Hepatocyte (in vitro differentiated cells): ENCODE results near the gene NEDD4L. TPM values are rescaled to one million over a fixed set of nuclear protein-coding genes. Genes with fewer than 3 reads are reported as not detected.

ENCODE experiments used
- DNase-seq: peaks from one replicate; pipeline ENCODE4 v3.0.0-alpha.2; 2016; ENCODE audit warnings: low spot score
- H2AFZ ChIP-seq: fragments of 200-600 bp; sonication (generic); 2 replicates; pipeline ENCODE4 v1.6.0; 2016; ENCODE audit warnings: antibody characterized with exemption, mild to moderate bottlenecking
- H3K27ac ChIP-seq: fragments of 200-600 bp; sonication (generic); 2 replicates; pipeline ENCODE4 v1.5.1; 2016; ENCODE audit warnings: mild to moderate bottlenecking
- H3K27me3 ChIP-seq: fragments of 200-600 bp; sonication (generic); 2 replicates; pipeline ENCODE4 v1.6.1; 2016
- H3K36me3 ChIP-seq: fragments of 200-600 bp; sonication (generic); replicated peaks from 2 replicates; pipeline ENCODE4 v1.5.1; 2016; ENCODE audit warnings: low read depth; ENCODE audit not compliant: insufficient read depth
- H3K4me1 ChIP-seq: fragments of 200-600 bp; sonication (generic); 2 replicates; pipeline ENCODE4 v1.5.1; 2016; ENCODE audit warnings: mild to moderate bottlenecking, moderate library complexity; ENCODE audit not compliant: insufficient read depth
- H3K4me2 ChIP-seq: fragments of 200-600 bp; sonication (generic); 2 replicates; pipeline ENCODE4 v1.6.0; 2016
- H3K4me3 ChIP-seq: fragments of 200-600 bp; sonication (generic); 2 replicates; pipeline ENCODE4 v1.5.1; 2016; ENCODE audit warnings: mild to moderate bottlenecking
- H3K79me2 ChIP-seq: fragments of 200-600 bp; sonication (generic); 2 replicates; pipeline ENCODE4 v1.6.0; 2017; ENCODE audit warnings: mild to moderate bottlenecking
- H3K9me2 ChIP-seq: fragments of 200-600 bp; sonication (generic); replicated peaks from 2 replicates; pipeline ENCODE4 v1.6.0; 2017; ENCODE audit warnings: mild to moderate bottlenecking; ENCODE audit not compliant: insufficient read depth
- H3K9me3 ChIP-seq: fragments of 200-600 bp; sonication (generic); 2 replicates; pipeline ENCODE4 v1.5.1; 2016; ENCODE audit warnings: low read depth, mild to moderate bottlenecking
- H4K20me1 ChIP-seq: fragments of 200-600 bp; sonication (generic); 2 replicates; pipeline ENCODE4 v1.6.0; 2016; ENCODE audit warnings: mild to moderate bottlenecking; ENCODE audit not compliant: insufficient read depth, poor library complexity, severe bottlenecking
- EZH2 ChIP-seq: fragments of 200-600 bp; sonication (generic); IDR thresholded peaks from 2 replicates; pipeline ENCODE4 v1.6.1; 2016; ENCODE audit warnings: antibody characterized with exemption, mild to moderate bottlenecking, borderline replicate concordance
- EZH2phosphoT487 ChIP-seq: fragments of 200-600 bp; sonication (generic); IDR thresholded peaks from one replicate; pipeline ENCODE4 v1.6.1; 2018; ENCODE audit warnings: antibody characterized with exemption, mild to moderate bottlenecking, low read depth, moderate library complexity; ENCODE audit not compliant: unreplicated experiment, severe bottlenecking
- WGBS: methylation state at CpG from one replicate; pipeline ENCODE4 v1.1.6; 2016; ENCODE audit warnings: low lambda C conversion rate; ENCODE audit errors: missing lambda C conversion rate; 5-methylcytosine and 5-hydroxymethylcytosine counted together
- polyA plus RNA-seq: library from polyadenylated mRNA; unstranded; fragments of >200 nt; fragmentation: Nextera tagmentation; extraction: Ambion mirVana; gene quantifications from 2 replicates; pipeline ENCODE4 v1.2.1, GENCODE V29; 2016
- total RNA-seq: library from RNA; depleted of rRNA; stranded (reverse); fragments of >200 nt; gene quantifications from 2 replicates; pipeline ENCODE4 v1.2.3, GENCODE V29; 2014
- TF ChIP-seq, protein P1 (sequence below): fragments of 200-600 bp; sonication (generic); IDR thresholded peaks from 2 replicates; pipeline ENCODE4 v1.5.1; 2016; ENCODE audit warnings: antibody characterized with exemption, mild to moderate bottlenecking; ENCODE audit not compliant: poor library complexity

NEDD4L gene
- total and polyA plus RNA-seq, 2 experiments from 2014 or later, result 104 to 140 TPM

DNA sequence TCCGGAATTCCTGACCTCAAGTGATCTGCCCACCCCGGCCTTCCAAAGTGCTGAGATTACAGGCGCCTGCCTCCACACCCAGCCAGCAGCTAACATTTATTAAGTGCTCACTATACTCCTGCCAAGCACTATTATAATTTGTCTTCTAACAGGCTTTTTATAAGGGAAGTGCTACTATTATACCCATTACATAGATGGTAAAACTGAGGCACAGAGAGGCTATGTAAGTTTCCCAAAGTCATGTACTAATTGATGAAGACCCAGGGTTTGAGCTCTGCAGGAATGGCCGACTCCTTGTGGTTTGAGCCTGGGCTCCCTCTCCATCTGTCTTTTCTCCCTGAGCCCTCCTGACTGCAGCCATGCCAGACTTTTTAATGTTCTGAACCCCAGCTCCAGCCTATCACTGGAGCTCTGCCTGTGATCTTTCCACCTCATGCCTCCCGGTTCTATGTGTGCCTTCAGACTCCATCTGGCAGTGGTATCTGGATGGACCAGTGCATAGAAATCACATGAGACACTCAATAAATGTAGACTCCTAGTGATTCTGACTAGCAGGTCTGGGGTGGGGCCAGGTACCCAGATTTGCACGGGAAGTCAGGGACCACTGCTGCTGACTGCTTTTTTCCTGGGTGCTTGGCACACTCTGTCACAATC lies 197.1 kb downstream of the NEDD4L start:
- Histone ChIP-seq H2AFZ (no peak overlapping the region), H3K27me3 (no peaks in the 10 kb centered on the region), H3K4me3 (no peak overlapping the region), H3K36me3 (no peaks in the 10 kb centered on the region), H3K9me2 (no peaks in the 10 kb centered on the region), H3K9me3 (no peaks in the 10 kb centered on the region), H3K79me2 (peaks cover 93% of the 10 kb centered on the region), H4K20me1 (peaks cover 18% of the 10 kb centered on the region), H3K4me1 (peaks cover 13% of the 10 kb centered on the region), H3K27ac (no peak overlapping the region), H3K4me2 (no peak overlapping the region)
- no peak for TF ChIP-seq EZH2phosphoT487
- TF ChIP-seq, protein P1, sequence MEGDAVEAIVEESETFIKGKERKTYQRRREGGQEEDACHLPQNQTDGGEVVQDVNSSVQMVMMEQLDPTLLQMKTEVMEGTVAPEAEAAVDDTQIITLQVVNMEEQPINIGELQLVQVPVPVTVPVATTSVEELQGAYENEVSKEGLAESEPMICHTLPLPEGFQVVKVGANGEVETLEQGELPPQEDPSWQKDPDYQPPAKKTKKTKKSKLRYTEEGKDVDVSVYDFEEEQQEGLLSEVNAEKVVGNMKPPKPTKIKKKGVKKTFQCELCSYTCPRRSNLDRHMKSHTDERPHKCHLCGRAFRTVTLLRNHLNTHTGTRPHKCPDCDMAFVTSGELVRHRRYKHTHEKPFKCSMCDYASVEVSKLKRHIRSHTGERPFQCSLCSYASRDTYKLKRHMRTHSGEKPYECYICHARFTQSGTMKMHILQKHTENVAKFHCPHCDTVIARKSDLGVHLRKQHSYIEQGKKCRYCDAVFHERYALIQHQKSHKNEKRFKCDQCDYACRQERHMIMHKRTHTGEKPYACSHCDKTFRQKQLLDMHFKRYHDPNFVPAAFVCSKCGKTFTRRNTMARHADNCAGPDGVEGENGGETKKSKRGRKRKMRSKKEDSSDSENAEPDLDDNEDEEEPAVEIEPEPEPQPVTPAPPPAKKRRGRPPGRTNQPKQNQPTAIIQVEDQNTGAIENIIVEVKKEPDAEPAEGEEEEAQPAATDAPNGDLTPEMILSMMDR, result no peak
- TF ChIP-seq EZH2, result no peak
- DNase-seq, result no peak
- WGBS, result 96% methylated on average over 6 of the region's 6 CpGs

DNA sequence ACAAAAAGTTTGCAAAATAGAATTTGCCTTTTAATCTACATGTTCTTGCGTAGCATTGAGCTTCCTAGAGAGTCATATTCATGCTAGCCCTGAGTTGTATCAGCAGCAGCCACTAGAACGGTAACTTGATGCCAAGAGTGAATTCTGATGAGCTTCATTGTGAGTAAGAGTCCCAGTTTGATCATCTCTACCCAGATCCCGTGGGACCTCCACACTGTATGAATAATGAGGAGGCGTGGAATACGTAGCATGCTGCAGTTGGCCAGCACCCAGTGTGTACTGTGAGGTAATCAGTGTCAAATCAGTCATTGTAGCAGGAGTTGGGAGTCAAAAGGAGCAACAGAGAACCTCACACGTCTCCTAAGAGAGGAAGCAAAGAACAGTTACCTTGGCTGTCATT lies 197.9 kb downstream of the NEDD4L start:
- WGBS, result 79% methylated on average over 6 of the region's 6 CpGs
- no peaks in the 10 kb centered on the region for H3K9me2 ChIP-seq
- no peak for DNase-seq
- H3K4me3 ChIP-seq, result no peak overlapping the region
- H3K4me2 ChIP-seq, result no peak overlapping the region
- H3K36me3 ChIP-seq, result no peaks in the 10 kb centered on the region
- no peak overlapping the region for H2AFZ ChIP-seq
- H3K79me2 ChIP-seq, result peaks cover 93% of the 10 kb centered on the region
- no peak overlapping the region for H3K27ac ChIP-seq
- peaks cover 9% of the 10 kb centered on the region for H3K4me1 ChIP-seq
- H3K27me3 ChIP-seq, result no peaks in the 10 kb centered on the region
- no peaks in the 10 kb centered on the region for H3K9me3 ChIP-seq
- TF ChIP-seq EZH2phosphoT487 (no peak), EZH2 (no peak)
- TF ChIP-seq, protein P1, result no peak
- H4K20me1 ChIP-seq, result peaks cover 18% of the 10 kb centered on the region

DNA sequence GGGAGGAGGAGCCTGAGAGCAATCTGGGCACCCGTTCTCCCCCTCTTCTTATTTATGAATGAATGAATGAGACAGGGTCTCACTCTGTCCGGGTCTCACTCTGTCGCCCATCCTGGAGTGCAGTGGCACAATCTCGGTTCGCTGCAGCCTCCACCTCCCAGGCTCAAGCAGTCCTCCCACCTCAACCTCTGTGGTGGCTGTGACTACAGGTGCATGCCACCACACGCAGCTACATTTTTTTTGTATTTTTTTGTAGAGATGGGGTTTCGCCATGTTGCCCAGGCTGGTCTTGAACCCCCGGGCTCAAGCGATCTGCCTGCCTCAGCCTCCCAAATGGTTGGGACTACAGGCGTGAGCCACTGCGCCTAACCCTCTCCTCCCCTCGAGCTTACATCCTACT lies 198.4 kb downstream of the NEDD4L start:
- peaks cover 18% of the 10 kb centered on the region for H4K20me1 ChIP-seq
- WGBS, result 96% methylated on average over 12 of the region's 12 CpGs
- H3K79me2 ChIP-seq, result peaks cover 93% of the 10 kb centered on the region
- no peak overlapping the region for H2AFZ ChIP-seq
- DNase-seq, result no peak
- no peak overlapping the region for H3K4me2 ChIP-seq
- TF ChIP-seq EZH2phosphoT487, result no peak
- no peak for TF ChIP-seq EZH2
- TF ChIP-seq, protein P1, result no peak
- no peaks in the 10 kb centered on the region for H3K9me3 ChIP-seq
- no peak overlapping the region for H3K4me3 ChIP-seq
- peaks cover 14% of the 10 kb centered on the region for H3K4me1 ChIP-seq
- no peaks in the 10 kb centered on the region for H3K9me2 ChIP-seq
- peak overlapping the region; percentile 47 for H3K27ac ChIP-seq
- no peaks in the 10 kb centered on the region for H3K36me3 ChIP-seq
- H3K27me3 ChIP-seq, result no peaks in the 10 kb centered on the region
